Esophagus muscularis mucosa (tissue), 4 donors: ENCODE measurements around the gene EXOC6B. TPM values are rescaled to one million over a fixed set of nuclear protein-coding genes. Genes with fewer than 3 reads are reported as not detected.

Source experiments
- DNase-seq: peaks from one replicate; pipeline ENCODE4 v3.0.0-alpha.2; 2017; ENCODE audit errors: extremely low spot score
- H3K27ac ChIP-seq, 4 donors: fragments of 200-600 bp; sonication (generic); replicated peaks in 1 of 4; 1 replicate in 3 of 4; 2 replicates in 1 of 4; pipeline ENCODE4 v1.5.1; 2016 to 2019; ENCODE audit warnings: mild to moderate bottlenecking in 1 of 4
- H3K27me3 ChIP-seq, 4 donors: fragments of 200-600 bp; sonication (generic); one replicate each; pipeline versions ENCODE4 v1.5.1 to v1.6.0; 2016 to 2019
- H3K36me3 ChIP-seq, 4 donors: fragments of 200-600 bp; sonication (generic); one replicate each; pipeline ENCODE4 v1.5.1; 2016 to 2019
- H3K4me1 ChIP-seq, 4 donors: fragments of 200-600 bp; sonication (generic); one replicate each; pipeline ENCODE4 v1.5.1; 2016 to 2019
- H3K4me3 ChIP-seq, 4 donors: fragments of 200-600 bp; sonication (generic); 1 replicate in 2 of 4; 2 replicates in 2 of 4; pipeline ENCODE4 v1.5.1; 2016 to 2019; ENCODE audit warnings: mild to moderate bottlenecking in 4 of 4, moderate library complexity in 1 of 4
- H3K9me3 ChIP-seq, 4 donors: fragments of 200-600 bp; sonication (generic); 1 replicate in 3 of 4; 2 replicates in 1 of 4; pipeline ENCODE4 v1.5.1; 2016 to 2019
- EP300 ChIP-seq: sonication (generic); formaldehyde crosslinking; IDR thresholded peaks from one replicate; pipeline ENCODE4 v1.6.1; 2017; ENCODE audit warnings: antibody characterized with exemption
- POLR2A ChIP-seq: fragments of 450-650 bp; IDR thresholded peaks from one replicate; pipeline ENCODE4 v1.6.1; 2017; ENCODE audit warnings: antibody characterized with exemption, moderate library complexity, mild to moderate bottlenecking, low read depth
- POLR2AphosphoS5 ChIP-seq, 2 donors: sonication (generic); formaldehyde crosslinking; IDR thresholded peaks; one replicate each; pipeline ENCODE4 v1.6.1; 2017; ENCODE audit warnings: antibody characterized with exemption in 2 of 2
- WGBS: methylation state at CpG from one replicate; pipeline ENCODE4 v1.1.5; 2018; 5-methylcytosine and 5-hydroxymethylcytosine counted together
- intact Hi-C: fragments of 100-400 bp; cut with DNase I; formaldehyde crosslinking; loops from one replicate; pipeline ENCODE4 v1.15.1; 2023
- total RNA-seq, 4 donors: library from RNA; depleted of rRNA; stranded (reverse); fragments of >200 nt; gene quantifications; one replicate each; pipeline versions ENCODE4 v1.1.0 to v1.2.1, GENCODE V29; 2016
- TF ChIP-seq, protein P1 (sequence below), 3 experiments: fragments of 200-600 bp in 2 of 3; fragments of 450-650 bp in 1 of 3; sonication (generic) in 2 of 3; IDR thresholded peaks; one replicate each; pipeline ENCODE4 v1.5.1; 2017 to 2019; ENCODE audit warnings: antibody characterized with exemption in 3 of 3, mild to moderate bottlenecking in 2 of 3, moderate library complexity in 1 of 3

EXOC6B gene
- total RNA-seq, 4 donors from 2014 or later: 24.5 to 45.9 (median 37.4) TPM

DNA sequence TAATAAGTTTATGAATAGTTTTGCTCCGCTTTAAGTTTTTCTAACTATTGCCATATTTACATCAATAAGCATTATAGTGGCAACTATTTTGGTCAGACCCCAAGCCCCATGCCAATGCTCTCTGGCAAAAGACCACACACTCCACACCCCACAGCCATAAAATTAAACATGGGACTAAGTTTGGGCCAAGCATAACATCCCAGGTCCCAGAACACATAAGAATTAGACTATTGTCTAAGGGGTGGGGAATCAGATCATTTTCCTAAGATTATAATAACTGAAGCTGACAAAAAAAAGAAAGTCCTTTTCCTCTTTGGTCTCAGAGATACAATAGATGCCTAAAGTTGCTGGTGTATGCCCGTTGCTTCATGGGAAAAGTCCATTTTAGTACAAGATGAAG lies 46.3 kb downstream of the EXOC6B start:
- no peak overlapping the region for H3K27ac ChIP-seq

DNA sequence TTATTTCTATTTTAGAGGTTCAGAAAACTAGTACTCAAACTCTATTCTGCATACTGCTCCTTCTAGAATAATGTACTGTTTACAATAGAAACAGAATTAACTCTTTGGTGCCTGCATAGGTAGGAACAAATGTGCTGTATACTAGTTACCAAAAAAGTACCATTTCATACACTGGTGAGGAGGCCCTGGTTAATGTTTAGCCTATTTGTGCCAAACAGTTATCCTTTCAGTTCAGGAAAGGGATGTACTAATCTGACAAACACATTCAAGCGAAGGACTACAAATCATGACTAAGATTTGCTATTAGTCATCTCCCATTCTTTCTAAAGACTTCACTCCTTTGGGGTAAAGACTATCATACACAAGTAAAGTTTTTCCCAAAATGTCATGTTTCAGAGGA lies 47.4 kb downstream of the EXOC6B start:
- no peaks in the 10 kb centered on the region for H3K9me3 ChIP-seq
- intact Hi-C loops: no loop called here
- peaks cover 6 to 32% (median 13%) of the 10 kb centered on the region in 4 donors for H3K4me1 ChIP-seq
- H3K27ac ChIP-seq: no peak overlapping the region
- TF ChIP-seq, protein P1, sequence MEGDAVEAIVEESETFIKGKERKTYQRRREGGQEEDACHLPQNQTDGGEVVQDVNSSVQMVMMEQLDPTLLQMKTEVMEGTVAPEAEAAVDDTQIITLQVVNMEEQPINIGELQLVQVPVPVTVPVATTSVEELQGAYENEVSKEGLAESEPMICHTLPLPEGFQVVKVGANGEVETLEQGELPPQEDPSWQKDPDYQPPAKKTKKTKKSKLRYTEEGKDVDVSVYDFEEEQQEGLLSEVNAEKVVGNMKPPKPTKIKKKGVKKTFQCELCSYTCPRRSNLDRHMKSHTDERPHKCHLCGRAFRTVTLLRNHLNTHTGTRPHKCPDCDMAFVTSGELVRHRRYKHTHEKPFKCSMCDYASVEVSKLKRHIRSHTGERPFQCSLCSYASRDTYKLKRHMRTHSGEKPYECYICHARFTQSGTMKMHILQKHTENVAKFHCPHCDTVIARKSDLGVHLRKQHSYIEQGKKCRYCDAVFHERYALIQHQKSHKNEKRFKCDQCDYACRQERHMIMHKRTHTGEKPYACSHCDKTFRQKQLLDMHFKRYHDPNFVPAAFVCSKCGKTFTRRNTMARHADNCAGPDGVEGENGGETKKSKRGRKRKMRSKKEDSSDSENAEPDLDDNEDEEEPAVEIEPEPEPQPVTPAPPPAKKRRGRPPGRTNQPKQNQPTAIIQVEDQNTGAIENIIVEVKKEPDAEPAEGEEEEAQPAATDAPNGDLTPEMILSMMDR (IDR thresholded peaks at IDR 0.05): no peak
- TF ChIP-seq EP300 (no peak), POLR2AphosphoS5 (IDR thresholded peaks at IDR 0.05) (no peak), POLR2A (no peak)
- no peak overlapping the region for H3K4me3 ChIP-seq
- H3K36me3 ChIP-seq: no peaks in the 10 kb centered on the region
- WGBS: 50% methylated on average over 1 of the region's 1 CpG
- DNase-seq: no peak
- H3K27me3 ChIP-seq: no peaks in the 10 kb centered on the region

More for the DNA sequence above, 46.3 kb downstream of the EXOC6B start:
- Histone ChIP-seq H3K4me1 (peaks cover 6 to 32% (median 13%) of the 10 kb centered on the region in 4 donors), H3K4me3 (no peak overlapping the region), H3K27me3 (no peaks in the 10 kb centered on the region), H3K36me3 (peaks cover 0 to 8% (median 0%) of the 10 kb centered on the region in 4 donors), H3K9me3 (no peaks in the 10 kb centered on the region)
- TF ChIP-seq POLR2A: no peak
- TF ChIP-seq, protein P1 (IDR thresholded peaks at IDR 0.05): no peak
- 85% methylated on average over 2 of the region's 2 CpGs for WGBS
- DNase-seq: no peak
- intact Hi-C loops: no loop called here

DNA sequence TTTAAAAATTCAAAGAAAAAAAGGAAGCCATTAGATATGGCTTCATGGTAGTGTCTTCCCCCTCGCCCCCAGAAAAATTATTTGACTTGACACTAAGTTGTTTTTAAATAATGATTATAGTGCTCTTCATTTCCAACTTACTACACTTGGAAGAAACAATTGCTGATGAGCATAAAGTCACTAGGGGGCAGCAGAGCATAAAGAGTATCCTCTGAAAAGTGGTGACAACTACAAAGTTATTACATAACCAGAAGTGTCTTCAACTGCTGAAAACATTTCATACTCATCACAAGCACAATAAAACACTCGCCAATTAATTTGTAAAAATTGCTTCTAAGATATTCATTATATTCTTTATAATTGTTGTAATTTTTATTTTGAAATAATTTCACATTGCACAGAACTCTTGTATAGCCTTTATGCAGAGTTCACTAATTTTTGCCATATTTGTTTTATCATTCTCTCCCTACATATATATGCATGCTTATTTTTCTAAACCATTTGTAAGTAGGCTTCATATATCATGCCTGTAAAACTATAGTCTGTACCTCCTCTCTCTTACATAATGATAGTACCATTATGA lies 54.9 kb downstream of the EXOC6B start:
- intact Hi-C loops: loop anchor here (2.0 kb wide), 1 partner anchor 88 kb away; no protein-coding TSS in a partner anchor

DNA sequence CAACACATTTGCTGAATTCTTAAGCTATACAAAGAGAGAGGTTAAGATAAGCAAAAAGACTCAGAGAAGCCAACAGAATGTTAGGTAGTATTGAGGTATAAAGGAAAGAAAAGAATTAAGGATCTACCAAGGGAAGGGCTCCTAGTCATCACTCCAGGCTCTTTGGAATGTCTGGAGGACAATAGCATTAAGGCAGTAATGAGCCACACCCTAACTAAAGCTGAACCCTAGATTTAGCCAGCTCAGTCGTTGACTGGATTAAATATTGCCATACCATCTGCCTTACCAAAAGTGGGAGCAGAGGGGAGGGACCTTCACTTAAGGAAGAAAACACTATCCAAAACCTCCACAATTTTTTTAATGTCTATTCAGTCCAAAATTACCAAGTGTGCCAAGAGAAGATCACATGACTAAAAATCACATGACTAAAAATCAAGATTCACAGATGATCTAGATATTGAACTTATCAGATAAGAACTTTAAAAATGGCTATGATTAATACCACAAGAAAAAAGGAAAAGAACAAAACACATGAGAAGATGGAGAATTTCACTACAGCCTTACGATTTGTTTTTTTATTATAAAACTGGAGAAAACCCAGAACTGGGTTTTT lies 59.7 kb downstream of the EXOC6B start:
- WGBS: 76% methylated on average over 2 of the region's 2 CpGs
- no peaks in the 10 kb centered on the region for H3K27me3 ChIP-seq
- TF ChIP-seq POLR2AphosphoS5 (IDR thresholded peaks at IDR 0.05) (no peak), POLR2A (no peak), EP300 (no peak)
- TF ChIP-seq, protein P1 (IDR thresholded peaks at IDR 0.05): no peak
- no peaks in the 10 kb centered on the region for H3K4me1 ChIP-seq
- peaks cover 0 to 5% (median 2%) of the 10 kb centered on the region in 4 donors for H3K36me3 ChIP-seq
- peaks cover 0 to 14% (median 10%) of the 10 kb centered on the region in 4 donors for H3K9me3 ChIP-seq
- intact Hi-C loops: no loop called here
- no peak overlapping the region for H3K27ac ChIP-seq
- no peak overlapping the region for H3K4me3 ChIP-seq
- no peak for DNase-seq

More for the DNA sequence above, 54.9 kb downstream of the EXOC6B start:
- no peaks in the 10 kb centered on the region for H3K36me3 ChIP-seq
- no peaks in the 10 kb centered on the region for H3K4me1 ChIP-seq
- no peaks in the 10 kb centered on the region for H3K27me3 ChIP-seq
- H3K4me3 ChIP-seq: no peak overlapping the region
- TF ChIP-seq EP300: no peak
- TF ChIP-seq, protein P1 (IDR thresholded peaks at IDR 0.05): peak; percentile 79 to 85 (median 84)
- WGBS: 0% methylated on average over 2 of the region's 2 CpGs
- no peak overlapping the region for H3K27ac ChIP-seq
- no peaks in the 10 kb centered on the region for H3K9me3 ChIP-seq
- DNase-seq: peak; percentile 92
